ENCODE measurements around the gene SERPINB2. TPM values are rescaled to one million over a fixed set of nuclear protein-coding genes. Genes with fewer than 3 reads are reported as not detected.
A peak's percentile ranks its signal among the peaks of the same experiment; 100 is the strongest.

Gene SERPINB2
- total RNA-seq, 1 donor from 2014 or later = not detected

DNA sequence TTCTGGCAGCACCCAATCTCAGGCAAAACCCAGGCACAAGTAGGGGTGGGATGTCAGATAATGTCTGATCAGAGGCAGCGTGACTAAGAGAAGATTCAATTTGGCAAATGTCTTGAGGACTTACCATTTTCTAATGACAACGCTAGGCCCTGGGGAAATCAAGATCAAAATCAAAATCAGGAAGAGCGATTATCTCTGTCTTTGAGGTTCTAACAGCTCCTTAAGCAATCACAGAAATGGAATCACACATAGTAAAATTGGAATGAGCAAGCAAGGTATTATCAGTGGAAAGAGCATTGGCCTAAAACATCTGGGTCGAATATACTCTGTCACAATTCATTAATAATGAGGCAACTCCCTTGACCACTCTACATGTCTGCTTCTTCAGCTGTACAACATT, 8.6 kb upstream of the SERPINB2 start:
- H3K27me3 ChIP-seq (ENCODE audit: low read depth) = no peaks in the 10 kb centered on the region
- H3K36me3 ChIP-seq = no peaks in the 10 kb centered on the region
- intact Hi-C loops (cut with micrococcal nuclease) = no loop called here
- no peak overlapping the region for H3K27ac ChIP-seq (replicated peaks)
- DNase-seq = no peak
- H3K9me3 ChIP-seq (replicated peaks) = no peaks in the 10 kb centered on the region
- no peak overlapping the region for H3K4me3 ChIP-seq
- peaks cover 11% of the 10 kb centered on the region for H3K4me1 ChIP-seq
- TF ChIP-seq, protein P1, sequence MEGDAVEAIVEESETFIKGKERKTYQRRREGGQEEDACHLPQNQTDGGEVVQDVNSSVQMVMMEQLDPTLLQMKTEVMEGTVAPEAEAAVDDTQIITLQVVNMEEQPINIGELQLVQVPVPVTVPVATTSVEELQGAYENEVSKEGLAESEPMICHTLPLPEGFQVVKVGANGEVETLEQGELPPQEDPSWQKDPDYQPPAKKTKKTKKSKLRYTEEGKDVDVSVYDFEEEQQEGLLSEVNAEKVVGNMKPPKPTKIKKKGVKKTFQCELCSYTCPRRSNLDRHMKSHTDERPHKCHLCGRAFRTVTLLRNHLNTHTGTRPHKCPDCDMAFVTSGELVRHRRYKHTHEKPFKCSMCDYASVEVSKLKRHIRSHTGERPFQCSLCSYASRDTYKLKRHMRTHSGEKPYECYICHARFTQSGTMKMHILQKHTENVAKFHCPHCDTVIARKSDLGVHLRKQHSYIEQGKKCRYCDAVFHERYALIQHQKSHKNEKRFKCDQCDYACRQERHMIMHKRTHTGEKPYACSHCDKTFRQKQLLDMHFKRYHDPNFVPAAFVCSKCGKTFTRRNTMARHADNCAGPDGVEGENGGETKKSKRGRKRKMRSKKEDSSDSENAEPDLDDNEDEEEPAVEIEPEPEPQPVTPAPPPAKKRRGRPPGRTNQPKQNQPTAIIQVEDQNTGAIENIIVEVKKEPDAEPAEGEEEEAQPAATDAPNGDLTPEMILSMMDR (IDR thresholded peaks at IDR 0.05; ENCODE audit: borderline replicate concordance) = no peak

GRCh38 chr18:63879709-63880108, 7.8 kb upstream of the SERPINB2 start:
- Histone ChIP-seq H3K4me3 (no peak overlapping the region), H3K36me3 (no peaks in the 10 kb centered on the region), H3K9me3 (replicated peaks) (no peaks in the 10 kb centered on the region), H3K27ac (replicated peaks) (no peak overlapping the region), H3K27me3 (ENCODE audit: low read depth) (no peaks in the 10 kb centered on the region), H3K4me1 (peaks cover 11% of the 10 kb centered on the region)
- TF ChIP-seq, protein P1 (IDR thresholded peaks at IDR 0.05; ENCODE audit: borderline replicate concordance) = no peak
- no peak for DNase-seq
- intact Hi-C loops (cut with micrococcal nuclease) = no loop called here

- H3K9me3 ChIP-seq (replicated peaks) = no peaks in the 10 kb centered on the region
- TF ChIP-seq, protein P1 (IDR thresholded peaks at IDR 0.05; ENCODE audit: borderline replicate concordance) = no peak
- peaks cover 11% of the 10 kb centered on the region for H3K4me1 ChIP-seq
- H3K36me3 ChIP-seq = no peaks in the 10 kb centered on the region
- no peaks in the 10 kb centered on the region for H3K27me3 ChIP-seq (ENCODE audit: low read depth)
- H3K27ac ChIP-seq (replicated peaks) = no peak overlapping the region
- H3K4me3 ChIP-seq = no peak overlapping the region
- intact Hi-C loops (cut with micrococcal nuclease) = no loop called here
- DNase-seq = no peak
Observed at GRCh38 chr18:63881851-63882250, 5.7 kb upstream of the SERPINB2 start.

GRCh38 chr18:63882333-63883141, 5.0 kb upstream of the SERPINB2 start:
- H3K27me3 ChIP-seq (ENCODE audit: low read depth) = no peaks in the 10 kb centered on the region
- H3K4me3 ChIP-seq = no peak overlapping the region
- intact Hi-C loops (cut with micrococcal nuclease) = no loop called here
- peaks cover 11% of the 10 kb centered on the region for H3K4me1 ChIP-seq
- H3K27ac ChIP-seq (replicated peaks) = peak overlapping the region; percentile 23
- TF ChIP-seq, protein P1 (IDR thresholded peaks at IDR 0.05; ENCODE audit: borderline replicate concordance) = no peak
- DNase-seq = no peak
- H3K36me3 ChIP-seq = no peaks in the 10 kb centered on the region
- H3K9me3 ChIP-seq (replicated peaks) = no peaks in the 10 kb centered on the region

DNA sequence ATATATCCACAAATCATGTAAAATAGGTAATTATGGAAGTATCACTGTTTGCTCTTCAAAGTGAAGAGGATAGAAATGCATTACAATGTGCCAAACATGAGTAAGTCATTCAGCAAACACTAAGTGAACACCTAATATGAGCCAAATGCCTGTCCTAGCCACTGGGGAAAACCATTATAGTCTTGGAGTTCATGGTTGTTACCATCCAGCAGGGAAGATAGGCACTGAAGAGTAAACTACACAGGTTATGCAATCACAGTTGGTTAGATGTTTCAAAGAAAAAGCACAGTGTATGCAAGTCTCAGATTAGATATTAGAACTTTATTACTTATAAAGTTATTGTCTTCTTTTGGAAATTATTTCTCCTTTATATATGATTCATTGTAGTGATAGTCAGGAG, 3.9 kb upstream of the SERPINB2 start:
- intact Hi-C loops (cut with micrococcal nuclease) = no loop called here
- TF ChIP-seq, protein P1 (IDR thresholded peaks at IDR 0.05; ENCODE audit: borderline replicate concordance) = no peak
- Histone ChIP-seq H3K36me3 (no peaks in the 10 kb centered on the region), H3K27me3 (ENCODE audit: low read depth) (no peaks in the 10 kb centered on the region), H3K4me3 (no peak overlapping the region), H3K4me1 (peaks cover 11% of the 10 kb centered on the region), H3K27ac (replicated peaks) (no peak overlapping the region), H3K9me3 (replicated peaks) (no peaks in the 10 kb centered on the region)
- no peak for DNase-seq

Data from left ventricle myocardium inferior (tissue), 1 donor.